ENCODE results near the gene MGST3.

DNA sequence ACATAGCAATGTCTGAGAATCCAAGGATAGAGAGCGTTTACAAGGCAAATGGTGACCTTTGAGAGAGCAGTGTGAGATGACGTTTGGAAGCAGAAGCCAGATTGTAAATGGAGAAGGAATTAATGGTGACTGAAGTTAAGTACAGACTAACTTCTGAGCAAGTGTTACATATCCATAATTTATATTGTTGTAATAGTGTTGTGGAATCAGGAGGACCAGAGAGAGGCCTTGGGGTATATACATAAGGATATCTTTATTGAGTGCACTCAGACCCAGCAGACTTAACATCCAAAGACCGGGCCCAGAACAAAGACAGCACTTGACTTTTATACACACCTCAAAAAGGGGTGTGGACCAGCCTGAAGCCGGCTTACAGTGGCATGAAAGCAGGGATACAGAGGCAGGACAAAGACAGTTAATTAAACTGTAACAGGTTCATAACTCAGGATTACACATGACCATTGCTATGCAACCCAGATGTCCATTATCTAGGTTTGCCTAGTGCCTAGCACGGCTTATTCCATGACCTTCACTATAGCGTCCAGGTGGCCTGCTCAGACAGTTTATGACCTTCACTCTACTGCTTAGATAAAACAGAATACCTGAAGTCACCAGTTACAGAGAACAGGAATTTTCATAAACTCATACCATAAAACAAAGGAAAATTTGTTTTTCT, 2.7 kb upstream of the MGST3 start:
- no peak for TF ChIP-seq POLR2A (IDR thresholded peaks at IDR 0.05)
- TF ChIP-seq, protein P1, sequence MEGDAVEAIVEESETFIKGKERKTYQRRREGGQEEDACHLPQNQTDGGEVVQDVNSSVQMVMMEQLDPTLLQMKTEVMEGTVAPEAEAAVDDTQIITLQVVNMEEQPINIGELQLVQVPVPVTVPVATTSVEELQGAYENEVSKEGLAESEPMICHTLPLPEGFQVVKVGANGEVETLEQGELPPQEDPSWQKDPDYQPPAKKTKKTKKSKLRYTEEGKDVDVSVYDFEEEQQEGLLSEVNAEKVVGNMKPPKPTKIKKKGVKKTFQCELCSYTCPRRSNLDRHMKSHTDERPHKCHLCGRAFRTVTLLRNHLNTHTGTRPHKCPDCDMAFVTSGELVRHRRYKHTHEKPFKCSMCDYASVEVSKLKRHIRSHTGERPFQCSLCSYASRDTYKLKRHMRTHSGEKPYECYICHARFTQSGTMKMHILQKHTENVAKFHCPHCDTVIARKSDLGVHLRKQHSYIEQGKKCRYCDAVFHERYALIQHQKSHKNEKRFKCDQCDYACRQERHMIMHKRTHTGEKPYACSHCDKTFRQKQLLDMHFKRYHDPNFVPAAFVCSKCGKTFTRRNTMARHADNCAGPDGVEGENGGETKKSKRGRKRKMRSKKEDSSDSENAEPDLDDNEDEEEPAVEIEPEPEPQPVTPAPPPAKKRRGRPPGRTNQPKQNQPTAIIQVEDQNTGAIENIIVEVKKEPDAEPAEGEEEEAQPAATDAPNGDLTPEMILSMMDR (IDR thresholded peaks at IDR 0.05), result no peak

All from uterus (tissue), 2 donors.